Liver (tissue), 9 donors: ENCODE data around the gene KDM5A. TPM values are rescaled to one million over a fixed set of nuclear protein-coding genes. Genes with fewer than 3 reads are reported as not detected.

Experiments used
- DNase-seq: peaks from one replicate; pipeline ENCODE4 v3.0.0-alpha.2; 2017; ENCODE audit warnings: low spot score
- H3K27ac ChIP-seq, 2 donors: one replicate each; pipeline ENCODE4 v1.7.0; 2013; ENCODE audit warnings: inconsistent platforms in 2 of 2, low read length in 2 of 2, control low read depth in 1 of 2, low read depth in 1 of 2, mild to moderate bottlenecking in 1 of 2
- H3K27me3 ChIP-seq, 4 donors: one replicate each; pipeline versions ENCODE4 v1.6.1 to v1.7.0; 2013; ENCODE audit warnings: low read length in 3 of 4, inconsistent platforms in 1 of 4, mild to moderate bottlenecking in 1 of 4, moderate library complexity in 1 of 4; ENCODE audit not compliant: control insufficient read depth in 4 of 4, insufficient read depth in 4 of 4
- H3K36me3 ChIP-seq, 4 donors: one replicate each; pipeline versions ENCODE4 v1.6.1 to v1.7.0; 2013; ENCODE audit warnings: low read length in 3 of 4, mild to moderate bottlenecking in 3 of 4, low read depth in 1 of 4, moderate library complexity in 1 of 4; ENCODE audit not compliant: control insufficient read depth in 4 of 4, insufficient read depth in 3 of 4
- H3K4me1 ChIP-seq, 4 donors: one replicate each; pipeline versions ENCODE4 v1.6.1 to v1.7.0; 2013; ENCODE audit warnings: low read length in 3 of 4, mild to moderate bottlenecking in 3 of 4, moderate library complexity in 1 of 4; ENCODE audit not compliant: control insufficient read depth in 4 of 4, insufficient read depth in 4 of 4
- H3K4me3 ChIP-seq, 3 donors: one replicate each; pipeline versions ENCODE4 v1.6.1 to v1.7.0; 2013; ENCODE audit warnings: low read length in 3 of 3, control low read depth in 1 of 3, low read depth in 1 of 3, mild to moderate bottlenecking in 1 of 3
- H3K9ac ChIP-seq, 2 donors: one replicate each; pipeline ENCODE4 v1.7.0; 2013; ENCODE audit warnings: low read length in 2 of 2, mild to moderate bottlenecking in 2 of 2, moderate library complexity in 2 of 2, control low read depth in 1 of 2, low read depth in 1 of 2
- H3K9me3 ChIP-seq, 4 donors: one replicate each; pipeline versions ENCODE4 v1.6.1 to v1.7.0; 2013; ENCODE audit warnings: low read length in 3 of 4; ENCODE audit not compliant: control insufficient read depth in 4 of 4
- FOXA1 ChIP-seq: IDR thresholded peaks from 2 replicates; pipeline ENCODE4 v1.6.1; 2016; ENCODE audit warnings: antibody characterized with exemption
- FOXA2 ChIP-seq: IDR thresholded peaks from 2 replicates; pipeline ENCODE4 v1.6.1; 2016; ENCODE audit warnings: antibody characterized with exemption
- GABPA ChIP-seq, 2 donors: IDR thresholded peaks in 1 of 2; conservative IDR thresholded peaks in 1 of 2; 2 replicates each; pipeline ENCODE4 v1.6.1; 2016; ENCODE audit warnings: antibody characterized with exemption in 2 of 2, mild to moderate bottlenecking in 1 of 2, moderate library complexity in 1 of 2
- HNF4A ChIP-seq, 2 donors: conservative IDR thresholded peaks; 2 replicates each; pipeline ENCODE4 v1.6.1; 2016; ENCODE audit warnings: antibody characterized with exemption in 2 of 2, mild to moderate bottlenecking in 2 of 2
- HNF4G ChIP-seq: IDR thresholded peaks from 2 replicates; pipeline ENCODE4 v1.6.1; 2016; ENCODE audit warnings: antibody characterized with exemption
- JUND ChIP-seq, 2 donors: IDR thresholded peaks; 2 replicates each; pipeline ENCODE4 v1.6.1; 2016; ENCODE audit warnings: antibody characterized with exemption in 2 of 2
- NR2F2 ChIP-seq: IDR thresholded peaks from 2 replicates; pipeline ENCODE4 v1.6.1; 2016; ENCODE audit warnings: antibody characterized with exemption
- RAD21 ChIP-seq, 2 donors: IDR thresholded peaks; 2 replicates each; pipeline ENCODE4 v1.6.1; 2016; ENCODE audit warnings: antibody characterized with exemption in 2 of 2, mild to moderate bottlenecking in 2 of 2
- RXRA ChIP-seq, 2 donors: IDR thresholded peaks; 2 replicates each; pipeline ENCODE4 v1.6.1; 2017 to 2018; ENCODE audit warnings: antibody characterized with exemption in 2 of 2, mild to moderate bottlenecking in 1 of 2
- SP1 ChIP-seq: IDR thresholded peaks from 2 replicates; pipeline ENCODE4 v1.6.1; 2018; ENCODE audit warnings: antibody characterized with exemption, mild to moderate bottlenecking
- TAF1 ChIP-seq: conservative IDR thresholded peaks from 2 replicates; pipeline ENCODE4 v1.6.1; 2016; ENCODE audit warnings: antibody characterized with exemption, mild to moderate bottlenecking
- YY1 ChIP-seq: IDR thresholded peaks from 2 replicates; pipeline ENCODE4 v1.6.1; 2016; ENCODE audit warnings: antibody characterized with exemption, mild to moderate bottlenecking
- WGBS: extraction: QIAGEN DNeasy Blood & Tissue Kit; methylation state at CpG from one replicate; pipeline ENCODE4 v1.1.7; 2013; 5-methylcytosine and 5-hydroxymethylcytosine counted together
- polyA plus RNA-seq, 2 donors: library from polyadenylated mRNA; stranded (reverse) in 1 of 2; unstranded in 1 of 2; fragments of 200-250 nt in 1 of 2; fragments of >200 nt in 1 of 2; fragmentation: Nextera tagmentation in 1 of 2; extraction: Ambion mirVana in 1 of 2; gene quantifications; one replicate each; pipeline versions ENCODE4 v1.2.1 to v1.2.3, GENCODE V29; 2013 to 2015
- total RNA-seq, 2 donors: library from RNA; depleted of rRNA; stranded (reverse); fragments of >200 nt; gene quantifications; one replicate each; pipeline ENCODE4 v1.2.3, GENCODE V29; 2014
- TF ChIP-seq, protein P1 (sequence below): IDR thresholded peaks from 2 replicates; pipeline ENCODE4 v1.6.1; 2016; ENCODE audit warnings: antibody characterized with exemption, mild to moderate bottlenecking
- TF ChIP-seq, protein P2 (sequence below): fragments of 150-350 bp; IDR thresholded peaks from 2 replicates; pipeline ENCODE4 v1.5.1; 2017; ENCODE audit warnings: improper control_type of control experiment, low read depth, low read length; ENCODE audit not compliant: missing input control
- TF ChIP-seq, protein P3 (sequence below): IDR thresholded peaks from 2 replicates; pipeline ENCODE4 v1.6.1; 2016; ENCODE audit warnings: antibody characterized with exemption
- TF ChIP-seq, protein P4 (sequence below): IDR thresholded peaks from 2 replicates; pipeline ENCODE4 v1.6.1; 2016; ENCODE audit warnings: antibody characterized with exemption
- TF ChIP-seq, protein P5 (sequence below): IDR thresholded peaks from 2 replicates; pipeline ENCODE4 v1.6.1; 2016; ENCODE audit warnings: antibody characterized with exemption
- donor health status: healthy.
- donor health status: healthy.
- donor health status: healthy.
- donor health status: healthy.
- donor health status: healthy.

KDM5A gene
- total and polyA plus RNA-seq, 4 donors = 7.2 to 33.7 (median 23.6) TPM

DNA sequence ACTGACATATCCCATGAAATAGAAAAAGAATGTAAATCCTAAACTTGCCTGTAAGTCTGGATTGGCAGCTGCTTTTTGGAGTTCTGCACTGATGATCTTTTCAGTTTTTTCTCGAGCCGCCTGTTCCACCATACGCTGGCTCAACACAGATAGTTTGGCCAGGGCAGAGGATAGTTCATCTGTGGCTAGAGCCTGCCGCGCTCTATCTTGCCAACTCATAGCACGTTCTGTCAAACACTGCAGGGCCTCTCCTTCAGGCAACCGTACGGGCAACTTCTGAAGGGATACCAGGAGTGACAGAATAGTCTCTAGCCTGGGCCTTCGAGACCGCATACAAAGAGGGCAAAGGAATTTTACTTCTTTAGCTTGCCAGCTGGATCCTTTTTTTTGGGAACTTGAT, 81.7 kb downstream of the KDM5A start:
- DNase-seq = no peak
- no peak overlapping the region for H3K27ac ChIP-seq
- 97% methylated on average over 10 of the region's 10 CpGs for WGBS
- peaks cover 12 to 76% (median 65%) of the 10 kb centered on the region in 4 donors for H3K36me3 ChIP-seq
- no peak overlapping the region for H3K9ac ChIP-seq
- no peaks in the 10 kb centered on the region for H3K27me3 ChIP-seq
- H3K9me3 ChIP-seq = no peaks in the 10 kb centered on the region
- no peaks in the 10 kb centered on the region for H3K4me1 ChIP-seq
- TF ChIP-seq, protein P1, sequence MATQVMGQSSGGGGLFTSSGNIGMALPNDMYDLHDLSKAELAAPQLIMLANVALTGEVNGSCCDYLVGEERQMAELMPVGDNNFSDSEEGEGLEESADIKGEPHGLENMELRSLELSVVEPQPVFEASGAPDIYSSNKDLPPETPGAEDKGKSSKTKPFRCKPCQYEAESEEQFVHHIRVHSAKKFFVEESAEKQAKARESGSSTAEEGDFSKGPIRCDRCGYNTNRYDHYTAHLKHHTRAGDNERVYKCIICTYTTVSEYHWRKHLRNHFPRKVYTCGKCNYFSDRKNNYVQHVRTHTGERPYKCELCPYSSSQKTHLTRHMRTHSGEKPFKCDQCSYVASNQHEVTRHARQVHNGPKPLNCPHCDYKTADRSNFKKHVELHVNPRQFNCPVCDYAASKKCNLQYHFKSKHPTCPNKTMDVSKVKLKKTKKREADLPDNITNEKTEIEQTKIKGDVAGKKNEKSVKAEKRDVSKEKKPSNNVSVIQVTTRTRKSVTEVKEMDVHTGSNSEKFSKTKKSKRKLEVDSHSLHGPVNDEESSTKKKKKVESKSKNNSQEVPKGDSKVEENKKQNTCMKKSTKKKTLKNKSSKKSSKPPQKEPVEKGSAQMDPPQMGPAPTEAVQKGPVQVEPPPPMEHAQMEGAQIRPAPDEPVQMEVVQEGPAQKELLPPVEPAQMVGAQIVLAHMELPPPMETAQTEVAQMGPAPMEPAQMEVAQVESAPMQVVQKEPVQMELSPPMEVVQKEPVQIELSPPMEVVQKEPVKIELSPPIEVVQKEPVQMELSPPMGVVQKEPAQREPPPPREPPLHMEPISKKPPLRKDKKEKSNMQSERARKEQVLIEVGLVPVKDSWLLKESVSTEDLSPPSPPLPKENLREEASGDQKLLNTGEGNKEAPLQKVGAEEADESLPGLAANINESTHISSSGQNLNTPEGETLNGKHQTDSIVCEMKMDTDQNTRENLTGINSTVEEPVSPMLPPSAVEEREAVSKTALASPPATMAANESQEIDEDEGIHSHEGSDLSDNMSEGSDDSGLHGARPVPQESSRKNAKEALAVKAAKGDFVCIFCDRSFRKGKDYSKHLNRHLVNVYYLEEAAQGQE = no peak
- no peak for TF ChIP-seq FOXA2
- TF ChIP-seq SP1 = no peak
- TF ChIP-seq HNF4A (conservative IDR thresholded peaks at IDR 0.05) = no peak
- TF ChIP-seq, protein P2, sequence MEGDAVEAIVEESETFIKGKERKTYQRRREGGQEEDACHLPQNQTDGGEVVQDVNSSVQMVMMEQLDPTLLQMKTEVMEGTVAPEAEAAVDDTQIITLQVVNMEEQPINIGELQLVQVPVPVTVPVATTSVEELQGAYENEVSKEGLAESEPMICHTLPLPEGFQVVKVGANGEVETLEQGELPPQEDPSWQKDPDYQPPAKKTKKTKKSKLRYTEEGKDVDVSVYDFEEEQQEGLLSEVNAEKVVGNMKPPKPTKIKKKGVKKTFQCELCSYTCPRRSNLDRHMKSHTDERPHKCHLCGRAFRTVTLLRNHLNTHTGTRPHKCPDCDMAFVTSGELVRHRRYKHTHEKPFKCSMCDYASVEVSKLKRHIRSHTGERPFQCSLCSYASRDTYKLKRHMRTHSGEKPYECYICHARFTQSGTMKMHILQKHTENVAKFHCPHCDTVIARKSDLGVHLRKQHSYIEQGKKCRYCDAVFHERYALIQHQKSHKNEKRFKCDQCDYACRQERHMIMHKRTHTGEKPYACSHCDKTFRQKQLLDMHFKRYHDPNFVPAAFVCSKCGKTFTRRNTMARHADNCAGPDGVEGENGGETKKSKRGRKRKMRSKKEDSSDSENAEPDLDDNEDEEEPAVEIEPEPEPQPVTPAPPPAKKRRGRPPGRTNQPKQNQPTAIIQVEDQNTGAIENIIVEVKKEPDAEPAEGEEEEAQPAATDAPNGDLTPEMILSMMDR = no peak
- no peak for TF ChIP-seq HNF4G
- TF ChIP-seq YY1 = no peak
- TF ChIP-seq NR2F2 = no peak
- no peak for TF ChIP-seq GABPA (IDR thresholded peaks at IDR 0.05 in 1 of 2, conservative IDR thresholded peaks at IDR 0.05 in 1 of 2)
- TF ChIP-seq TAF1 = no peak
- TF ChIP-seq FOXA1 = no peak
- TF ChIP-seq RAD21 (IDR thresholded peaks at IDR 0.05) = no peak
- TF ChIP-seq, protein P3, sequence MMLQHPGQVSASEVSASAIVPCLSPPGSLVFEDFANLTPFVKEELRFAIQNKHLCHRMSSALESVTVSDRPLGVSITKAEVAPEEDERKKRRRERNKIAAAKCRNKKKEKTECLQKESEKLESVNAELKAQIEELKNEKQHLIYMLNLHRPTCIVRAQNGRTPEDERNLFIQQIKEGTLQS = no peak
- no peak for TF ChIP-seq JUND (IDR thresholded peaks at IDR 0.05)
- no peak for TF ChIP-seq RXRA (IDR thresholded peaks at IDR 0.05)
- no peak overlapping the region for H3K4me3 ChIP-seq

DNA sequence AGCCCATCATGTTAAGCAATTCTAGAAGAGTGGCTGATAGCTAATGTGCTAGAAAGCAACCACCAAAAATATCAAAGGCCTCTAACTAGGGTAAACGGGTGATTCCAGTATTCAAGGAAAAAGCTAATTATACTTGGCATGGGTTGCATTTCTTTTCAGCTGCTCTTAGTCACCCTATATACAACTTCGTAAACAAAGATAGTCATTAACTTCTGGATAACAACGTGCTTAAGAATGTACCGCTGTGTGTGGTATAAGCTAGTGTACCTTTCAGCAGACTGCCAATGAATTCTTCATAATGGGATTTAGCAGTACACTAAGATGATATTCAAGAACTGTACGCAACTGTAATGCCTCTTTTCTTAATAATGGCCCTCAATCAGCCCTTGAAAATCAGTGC, 84.3 kb downstream of the KDM5A start:
- H3K9me3 ChIP-seq = no peaks in the 10 kb centered on the region
- H3K27me3 ChIP-seq = no peaks in the 10 kb centered on the region
- H3K4me3 ChIP-seq = no peak overlapping the region
- WGBS = 84% methylated on average over 5 of the region's 5 CpGs
- H3K9ac ChIP-seq = no peak overlapping the region
- DNase-seq = no peak
- H3K27ac ChIP-seq = no peak overlapping the region
- H3K4me1 ChIP-seq = no peaks in the 10 kb centered on the region
- H3K36me3 ChIP-seq = peaks cover 6 to 51% (median 46%) of the 10 kb centered on the region in 4 donors
- TF ChIP-seq RXRA (IDR thresholded peaks at IDR 0.05) (no peak), HNF4A (conservative IDR thresholded peaks at IDR 0.05) (no peak), FOXA2 (no peak), FOXA1 (no peak), SP1 (no peak), NR2F2 (no peak), RAD21 (IDR thresholded peaks at IDR 0.05) (no peak), YY1 (no peak), TAF1 (no peak), HNF4G (no peak)
- TF ChIP-seq, protein P3 = no peak
- TF ChIP-seq, protein P1 = no peak
- TF ChIP-seq, protein P4, sequence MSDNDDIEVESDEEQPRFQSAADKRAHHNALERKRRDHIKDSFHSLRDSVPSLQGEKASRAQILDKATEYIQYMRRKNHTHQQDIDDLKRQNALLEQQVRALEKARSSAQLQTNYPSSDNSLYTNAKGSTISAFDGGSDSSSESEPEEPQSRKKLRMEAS = no peak
- TF ChIP-seq, protein P5, sequence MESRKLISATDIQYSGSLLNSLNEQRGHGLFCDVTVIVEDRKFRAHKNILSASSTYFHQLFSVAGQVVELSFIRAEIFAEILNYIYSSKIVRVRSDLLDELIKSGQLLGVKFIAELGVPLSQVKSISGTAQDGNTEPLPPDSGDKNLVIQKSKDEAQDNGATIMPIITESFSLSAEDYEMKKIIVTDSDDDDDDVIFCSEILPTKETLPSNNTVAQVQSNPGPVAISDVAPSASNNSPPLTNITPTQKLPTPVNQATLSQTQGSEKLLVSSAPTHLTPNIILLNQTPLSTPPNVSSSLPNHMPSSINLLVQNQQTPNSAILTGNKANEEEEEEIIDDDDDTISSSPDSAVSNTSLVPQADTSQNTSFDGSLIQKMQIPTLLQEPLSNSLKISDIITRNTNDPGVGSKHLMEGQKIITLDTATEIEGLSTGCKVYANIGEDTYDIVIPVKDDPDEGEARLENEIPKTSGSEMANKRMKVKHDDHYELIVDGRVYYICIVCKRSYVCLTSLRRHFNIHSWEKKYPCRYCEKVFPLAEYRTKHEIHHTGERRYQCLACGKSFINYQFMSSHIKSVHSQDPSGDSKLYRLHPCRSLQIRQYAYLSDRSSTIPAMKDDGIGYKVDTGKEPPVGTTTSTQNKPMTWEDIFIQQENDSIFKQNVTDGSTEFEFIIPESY = no peak
- TF ChIP-seq, protein P2 = no peak
